CMK (cell line): Measurements from ENCODE around the gene BCKDK.

ENCODE experiments used
- DNase-seq: peaks from one replicate; pipeline ENCODE4 v3.0.0-alpha.2; 2010; ENCODE audit warnings: low read depth

BCKDK gene

GRCh38 chr16:31080035-31080629, 28.1 kb upstream of the BCKDK start:
- no peak for DNase-seq

GRCh38 chr16:31080756-31081419, 27.3 kb upstream of the BCKDK start:
- no peak for DNase-seq

GRCh38 chr16:31081428-31082351, 26.5 kb upstream of the BCKDK start:
- DNase-seq, result no peak

GRCh38 chr16:31082368-31083045, 25.7 kb upstream of the BCKDK start:
- no peak for DNase-seq

- DNase-seq, result no peak
These were observed 25.1 kb upstream of the BCKDK start for GRCh38 chr16:31083081-31083480.

GRCh38 chr16:31083556-31083955, 24.6 kb upstream of the BCKDK start:
- no peak for DNase-seq

- no peak for DNase-seq
These were observed 24.2 kb upstream of the BCKDK start for GRCh38 chr16:31083981-31084380.

- no peak for DNase-seq
These were observed 23.4 kb upstream of the BCKDK start for GRCh38 chr16:31084584-31085302.

GRCh38 chr16:31085411-31085810, 22.8 kb upstream of the BCKDK start:
- no peak for DNase-seq

- no peak for DNase-seq
These were observed 22.1 kb upstream of the BCKDK start for GRCh38 chr16:31085873-31086628.

- no peak for DNase-seq
These were observed 21.6 kb upstream of the BCKDK start for GRCh38 chr16:31086629-31086906.

- no peak for DNase-seq
These were observed 20.7 kb upstream of the BCKDK start for GRCh38 chr16:31087481-31087880.

GRCh38 chr16:31087971-31088370, 20.2 kb upstream of the BCKDK start:
- DNase-seq, result no peak

GRCh38 chr16:31088459-31089183, 19.6 kb upstream of the BCKDK start, which contains the start of gene PRSS53:
Gene PRSS53 (minus strand): TSS chr16:31088943. CDS start chr16:31088809, 134 bp downstream.
- DNase-seq, result no peak

- no peak for DNase-seq
These were observed 19.0 kb upstream of the BCKDK start for GRCh38 chr16:31089199-31089598.

- DNase-seq, result no peak
These were observed 17.6 kb upstream of the BCKDK start for GRCh38 chr16:31090540-31090939.

- no peak for DNase-seq
These were observed 15.9 kb upstream of the BCKDK start for GRCh38 chr16:31092330-31092729.

- DNase-seq, result no peak
These were observed 15.0 kb upstream of the BCKDK start for GRCh38 chr16:31093132-31093703.

GRCh38 chr16:31094088-31094423, 14.1 kb upstream of the BCKDK start:
- no peak for DNase-seq

GRCh38 chr16:31094424-31095120, 13.6 kb upstream of the BCKDK start, which contains the start of gene VKORC1:
Gene VKORC1 (minus strand): TSS chr16:31094797. CDS start chr16:31094729, 68 bp downstream.
- peak; percentile 88 for DNase-seq
